Measurements from ENCODE around the gene SLCO3A1. TPM values are rescaled to one million over a fixed set of nuclear protein-coding genes. Genes with fewer than 3 reads are reported as not detected.

The SLCO3A1 gene
- total RNA-seq, 1 donor from 2014 or later, result 7.7 TPM

- no peak overlapping the region for H3K27ac Mint-ChIP-seq
- no peak for DNase-seq (ENCODE audit: low spot score, unreplicated experiment)
- no peak for TF ChIP-seq CTCF (IDR thresholded peaks at IDR 0.05; ENCODE audit: unreplicated experiment)
- peaks cover 8% of the 10 kb centered on the region for H3K4me1 Mint-ChIP-seq (ENCODE audit: low read depth)
- no peaks in the 10 kb centered on the region for H3K36me3 Mint-ChIP-seq (ENCODE audit: insufficient read depth)
- H3K27me3 Mint-ChIP-seq, result peaks cover 13% of the 10 kb centered on the region
- peaks cover 6% of the 10 kb centered on the region for H3K9me3 Mint-ChIP-seq (ENCODE audit: low read depth)
- H3K4me3 Mint-ChIP-seq (ENCODE audit: low read depth), result no peak overlapping the region
Observed at GRCh38 chr15:91866971-91867372, 13.5 kb downstream of the SLCO3A1 start.

DNA sequence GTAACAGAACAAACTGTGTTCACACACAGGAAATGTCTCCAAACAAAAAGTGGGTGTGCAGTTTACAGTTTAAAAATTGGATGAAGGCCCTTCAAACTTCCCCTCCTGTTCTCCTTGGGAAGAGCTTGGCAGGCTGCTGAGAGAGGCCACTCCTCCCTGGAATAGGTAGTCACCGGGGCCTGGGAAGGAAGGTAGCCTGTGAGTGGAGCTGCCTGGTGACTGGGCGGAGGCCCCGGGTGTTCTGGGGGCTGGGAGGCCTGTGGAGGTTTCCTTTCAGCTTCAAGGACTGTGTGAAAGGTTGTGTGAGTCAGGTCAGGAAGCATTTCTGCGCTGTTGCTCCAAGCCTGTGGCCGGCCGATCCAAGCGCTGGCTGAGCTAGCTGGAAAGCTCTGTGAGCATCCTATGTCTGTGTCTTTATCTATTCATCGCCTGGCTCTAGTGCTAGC is 14.1 kb downstream of the SLCO3A1 start:
- DNase-seq (ENCODE audit: low spot score, unreplicated experiment), result no peak
- TF ChIP-seq CTCF (IDR thresholded peaks at IDR 0.05; ENCODE audit: unreplicated experiment), result no peak
- peaks cover 9% of the 10 kb centered on the region for H3K27me3 Mint-ChIP-seq
- H3K4me1 Mint-ChIP-seq (ENCODE audit: low read depth), result peaks cover 8% of the 10 kb centered on the region
- peaks cover 6% of the 10 kb centered on the region for H3K9me3 Mint-ChIP-seq (ENCODE audit: low read depth)
- no peak overlapping the region for H3K27ac Mint-ChIP-seq
- H3K4me3 Mint-ChIP-seq (ENCODE audit: low read depth), result no peak overlapping the region
- no peaks in the 10 kb centered on the region for H3K36me3 Mint-ChIP-seq (ENCODE audit: insufficient read depth)

DNA sequence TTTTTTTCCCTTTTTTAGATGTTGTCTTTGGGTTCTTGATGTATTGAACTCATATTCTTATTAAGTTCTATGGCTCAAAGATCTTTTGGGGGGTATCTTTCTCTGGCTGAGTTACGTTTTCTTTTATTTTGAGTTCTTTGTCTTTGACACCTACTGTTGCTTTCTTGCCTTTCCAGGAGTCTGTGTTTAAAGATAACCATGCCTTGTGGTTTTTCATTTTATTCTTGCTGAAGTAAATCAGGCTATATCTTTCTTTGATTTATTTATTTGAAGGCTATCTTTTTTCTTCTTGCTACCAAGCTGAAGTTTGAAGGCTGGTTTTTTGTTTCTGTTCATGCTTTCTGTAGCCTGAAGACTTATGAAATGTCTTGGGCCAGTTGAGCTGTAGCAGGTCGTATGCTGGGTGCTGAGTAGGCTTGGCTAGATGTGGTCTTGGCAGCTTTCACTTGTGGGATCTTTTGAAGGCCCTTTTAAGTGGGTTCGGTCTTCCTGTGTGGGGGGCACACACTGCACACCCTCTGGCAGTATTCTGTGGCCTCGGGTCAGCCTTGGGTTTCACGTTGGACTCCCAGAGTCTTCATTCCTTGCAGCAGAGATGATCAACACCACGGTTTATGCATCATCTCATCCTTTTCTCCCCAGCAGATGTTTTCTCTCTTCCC is 17.5 kb downstream of the SLCO3A1 start:
- DNase-seq (ENCODE audit: low spot score, unreplicated experiment), result no peak
- H3K4me1 Mint-ChIP-seq (ENCODE audit: low read depth), result no peaks in the 10 kb centered on the region

GRCh38 chr15:91871837-91872236 is 18.3 kb downstream of the SLCO3A1 start:
- no peak overlapping the region for H3K27ac Mint-ChIP-seq
- H3K9me3 Mint-ChIP-seq (ENCODE audit: low read depth), result peaks cover 6% of the 10 kb centered on the region

More for the DNA sequence above, 17.5 kb downstream of the SLCO3A1 start:
- Mint-ChIP-seq H3K4me3 (ENCODE audit: low read depth) (no peak overlapping the region), H3K36me3 (ENCODE audit: insufficient read depth) (no peaks in the 10 kb centered on the region), H3K27me3 (peaks cover 4% of the 10 kb centered on the region), H3K9me3 (ENCODE audit: low read depth) (peaks cover 6% of the 10 kb centered on the region), H3K27ac (no peak overlapping the region)
- TF ChIP-seq CTCF (IDR thresholded peaks at IDR 0.05; ENCODE audit: unreplicated experiment), result no peak

More at GRCh38 chr15:91871837-91872236, 18.3 kb downstream of the SLCO3A1 start:
- Mint-ChIP-seq H3K36me3 (ENCODE audit: insufficient read depth) (no peaks in the 10 kb centered on the region), H3K27me3 (peaks cover 4% of the 10 kb centered on the region), H3K4me3 (ENCODE audit: low read depth) (no peak overlapping the region), H3K4me1 (ENCODE audit: low read depth) (no peaks in the 10 kb centered on the region)
- no peak for DNase-seq (ENCODE audit: low spot score, unreplicated experiment)
- no peak for TF ChIP-seq CTCF (IDR thresholded peaks at IDR 0.05; ENCODE audit: unreplicated experiment)

All from progenitor cell of endocrine pancreas (in vitro differentiated cells).